Smooth muscle cell of the brain vasculature (primary cell): Measurements from ENCODE around the gene RP2.

Source experiments
- DNase-seq: peaks from one replicate; pipeline ENCODE4 v3.0.0-alpha.2; 2012; ENCODE audit warnings: low read depth, low spot score

The RP2 gene

DNA sequence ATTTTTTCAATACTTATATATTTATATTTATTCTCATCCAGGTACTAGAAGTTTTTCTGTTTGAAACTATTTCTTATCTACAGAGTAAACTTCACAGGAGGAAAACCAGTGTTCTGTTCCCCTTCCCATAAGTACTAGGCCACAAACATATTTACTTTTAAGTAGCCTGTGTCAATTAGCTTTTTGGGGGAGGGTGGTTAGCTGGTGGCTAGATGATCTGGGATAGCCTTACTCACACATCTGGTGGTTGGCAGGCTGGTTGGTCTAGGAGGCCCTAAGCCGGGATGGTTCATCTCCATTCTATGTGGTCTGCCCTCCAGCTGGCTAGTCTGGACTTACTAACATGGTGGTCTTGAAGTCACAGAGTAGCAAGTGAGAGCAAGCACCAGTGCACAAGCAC lies 81.6 kb downstream of the RP2 start:
- no peak for DNase-seq

DNA sequence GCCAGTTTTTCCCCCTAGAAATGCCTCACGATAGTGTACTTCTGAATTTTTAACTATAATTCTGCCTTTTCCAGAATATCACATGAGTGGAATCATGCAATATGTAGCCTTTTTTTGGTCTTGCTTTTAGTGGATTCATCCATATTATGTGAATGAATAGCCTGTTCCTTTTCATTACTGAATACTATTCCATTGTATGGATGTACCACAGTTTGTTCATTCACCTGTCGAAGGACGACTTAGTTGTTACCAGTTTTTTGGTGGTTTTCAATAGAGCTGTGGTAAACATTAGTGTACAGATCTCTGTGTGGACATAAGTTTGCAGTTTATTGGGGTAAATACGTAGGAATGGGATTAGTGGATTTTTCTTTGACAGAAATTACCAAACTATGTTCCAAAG lies 83.4 kb downstream of the RP2 start:
- no peak for DNase-seq

DNA sequence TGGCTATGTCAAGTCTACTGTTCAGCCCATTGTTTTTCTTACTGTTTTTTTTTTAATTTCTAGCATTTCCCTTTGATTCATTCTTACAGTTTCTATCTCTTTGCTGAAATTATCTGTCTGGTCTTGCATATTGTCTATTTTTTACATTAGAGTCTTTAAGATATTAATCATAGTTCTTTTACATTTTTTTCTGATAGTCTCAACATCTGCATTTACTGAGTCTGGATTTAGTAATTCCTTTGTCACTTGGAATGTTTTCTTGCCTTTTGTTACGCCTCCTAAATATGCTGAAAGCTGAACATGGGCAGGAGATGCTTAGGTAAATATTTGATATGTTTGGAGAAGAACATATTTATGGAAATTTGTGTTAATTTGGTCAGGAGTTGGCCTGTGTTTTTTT lies 85.8 kb downstream of the RP2 start:
- DNase-seq, result no peak

DNA sequence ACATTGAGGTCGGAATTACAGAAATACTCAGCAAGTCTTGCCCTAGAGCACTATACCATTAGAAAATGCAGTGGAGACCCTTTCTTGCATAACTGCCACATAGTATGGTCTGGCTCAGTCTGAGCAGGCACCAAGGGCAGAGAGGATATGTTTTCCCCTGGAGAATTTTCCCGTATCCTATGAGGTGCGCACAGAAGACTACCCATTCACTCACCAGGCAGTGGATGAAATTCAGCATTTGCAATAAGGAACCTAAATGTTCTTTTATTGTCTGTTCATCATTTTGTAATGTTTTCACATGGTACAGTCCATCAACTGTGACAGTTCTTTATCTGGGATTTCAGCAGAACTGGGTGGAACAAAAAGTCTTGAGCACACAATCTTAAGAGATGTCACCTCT lies 90.9 kb downstream of the RP2 start:
- DNase-seq, result no peak

DNA sequence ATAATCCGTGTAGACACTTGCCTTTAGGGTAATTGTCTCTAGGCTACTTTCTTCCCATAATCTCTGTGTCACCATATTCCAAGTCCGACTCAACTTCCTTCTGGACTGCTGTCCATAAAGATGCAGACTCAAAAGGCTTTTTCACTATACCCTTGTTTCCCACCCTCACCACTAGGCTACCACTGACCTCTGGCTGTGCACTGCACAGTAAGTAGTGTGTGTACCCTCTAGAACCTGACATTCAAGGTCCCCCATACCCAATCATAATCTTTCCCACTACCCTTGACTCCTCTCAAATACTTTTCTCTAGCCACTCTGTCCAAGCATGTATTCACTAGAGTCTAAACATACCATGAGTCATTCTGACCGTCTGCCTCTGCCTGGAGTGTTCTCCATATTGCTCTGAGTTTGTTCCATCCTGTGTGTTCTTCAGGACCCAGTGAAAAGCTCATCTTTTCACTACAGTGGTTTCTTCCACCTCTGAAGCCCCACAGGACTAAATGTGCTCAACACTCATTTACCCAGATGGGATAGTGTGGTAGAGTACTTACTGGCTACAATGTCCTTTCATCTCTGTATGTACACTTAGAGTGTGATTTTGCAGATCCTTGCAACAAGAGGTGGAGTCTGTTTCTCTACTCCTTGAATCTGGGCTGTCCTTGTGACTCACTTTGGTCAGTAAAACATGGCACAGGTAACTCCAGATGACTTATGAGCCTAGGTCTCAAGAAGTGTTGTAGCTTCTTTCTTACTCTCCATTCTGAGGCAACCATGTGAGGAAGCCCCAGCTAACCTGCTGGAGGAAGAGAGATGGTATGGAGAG lies 92.8 kb downstream of the RP2 start:
- no peak for DNase-seq
